Activated CD4-positive, CD25-positive, alpha-beta regulatory T cell treated with anti-CD3 and anti-CD28 coated beads, Interleukin-2, amount 50 U/mL, for 72 hours (primary cell): ENCODE results near the gene IFITM5.
"Not testable (repeated sequence)": the region's sequence is repeated elsewhere in the genome, so short reads cannot be mapped to it uniquely, and the experiment has no call there.

Experiments used
- DNase-seq: peaks from one replicate; pipeline ENCODE4 v3.0.0; 2021

Gene IFITM5

DNA sequence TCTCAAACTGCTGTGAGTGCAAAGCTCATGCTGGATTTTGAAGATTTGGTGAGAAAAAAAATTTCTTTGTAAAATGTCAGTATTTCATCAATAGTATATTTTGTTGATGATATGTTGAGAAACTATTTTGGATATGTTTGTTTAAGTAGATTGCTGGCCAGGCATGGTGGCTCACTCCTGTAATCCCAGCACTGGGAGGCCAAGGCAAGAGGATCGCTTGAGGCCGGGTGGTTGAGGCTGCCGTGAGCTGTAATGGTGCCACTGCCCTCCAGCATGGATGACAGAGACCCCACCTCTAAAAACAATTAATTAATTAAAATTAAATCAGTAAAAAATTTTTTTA is 28.2 kb upstream of the IFITM5 start:
- no peak for DNase-seq

DNA sequence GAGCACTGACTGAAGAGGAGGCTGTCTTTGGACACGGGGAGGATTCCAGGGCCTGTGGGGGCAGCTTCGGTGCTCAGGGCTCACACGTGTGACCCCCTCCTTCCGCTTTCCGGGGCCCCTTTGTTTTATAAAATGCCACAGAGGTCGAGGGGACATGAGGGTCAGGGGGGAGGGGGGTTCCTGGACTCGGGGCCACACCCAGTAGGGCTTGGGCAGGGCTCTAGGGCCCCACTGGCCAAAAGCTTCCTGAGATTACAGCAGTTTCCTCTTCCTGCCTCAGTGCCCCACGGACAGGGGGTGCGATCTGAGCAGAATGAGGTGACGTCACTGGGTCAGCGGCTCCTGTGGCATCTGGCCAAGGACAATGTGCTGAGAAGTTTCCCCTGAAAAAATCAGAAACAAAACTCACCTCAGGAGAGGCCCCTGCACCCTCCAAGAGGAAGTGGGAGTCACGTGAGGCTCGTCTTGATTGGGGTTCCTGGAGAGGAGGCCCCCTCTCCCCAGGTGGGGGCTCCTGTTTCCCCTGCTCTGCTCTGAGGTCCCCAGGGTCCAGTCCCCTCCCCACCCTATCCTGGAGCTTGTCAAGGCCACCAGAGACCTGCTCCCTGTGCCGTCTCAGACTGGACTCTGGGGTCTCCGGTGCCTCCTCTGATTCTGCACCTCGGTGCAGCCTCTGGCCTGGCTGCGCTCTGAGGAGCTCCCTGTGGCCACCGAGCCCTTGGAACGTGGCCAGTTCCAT is 27.7 kb upstream of the IFITM5 start:
- DNase-seq, result no peak

DNA sequence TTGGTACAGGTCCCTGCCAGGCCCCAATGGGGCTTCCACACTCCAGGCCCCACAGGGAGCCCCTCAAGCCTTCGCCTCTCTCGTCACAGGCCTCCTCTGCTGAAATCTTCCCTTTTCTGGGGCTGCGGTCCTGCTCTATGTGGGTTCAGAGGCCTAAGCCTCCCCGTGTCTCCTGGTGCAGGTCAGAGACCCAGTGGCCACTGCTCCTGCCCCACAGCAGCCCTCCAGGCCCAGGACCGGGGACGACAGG is 27.2 kb upstream of the IFITM5 start:
- DNase-seq, result no peak

DNA sequence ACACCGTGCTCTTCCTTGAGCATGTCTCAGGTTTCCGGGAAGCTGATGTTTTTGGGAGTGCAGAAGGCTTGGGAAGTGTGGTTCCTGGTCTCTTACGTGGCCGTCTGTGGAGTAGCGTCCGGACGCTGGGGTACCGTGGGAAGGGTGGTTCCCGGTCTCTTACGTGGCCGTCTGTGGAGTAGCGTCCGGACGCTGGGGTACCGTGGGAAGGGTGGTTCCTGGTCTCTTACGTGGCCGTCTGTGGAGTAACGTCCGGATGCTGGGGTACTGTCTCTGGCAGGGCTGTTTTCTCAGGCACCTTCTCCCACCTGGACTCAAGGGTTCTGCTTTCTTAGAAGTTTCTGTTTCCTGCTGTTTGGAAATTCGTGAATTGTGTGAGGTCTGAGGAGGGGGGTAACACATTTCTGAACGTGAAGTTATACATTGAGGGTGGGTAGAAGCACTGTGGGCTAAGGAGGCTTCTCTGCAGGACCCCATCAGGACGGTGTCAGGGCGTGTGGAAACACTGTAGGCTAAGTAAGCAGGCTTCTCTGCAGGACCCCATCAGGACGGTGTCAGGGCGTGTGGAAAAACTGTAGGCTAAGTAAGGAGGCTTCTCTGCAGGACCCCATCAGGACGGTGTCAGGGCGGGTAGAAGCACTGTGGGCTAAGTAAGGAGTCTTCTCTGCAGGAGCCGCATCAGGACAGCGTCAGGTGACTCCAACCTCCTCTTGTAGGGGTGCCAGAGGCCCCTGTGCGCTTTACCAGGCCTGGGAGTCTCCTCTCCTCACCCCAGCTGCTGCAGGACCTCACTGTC is 26.7 kb upstream of the IFITM5 start:
- no peak for DNase-seq

DNA sequence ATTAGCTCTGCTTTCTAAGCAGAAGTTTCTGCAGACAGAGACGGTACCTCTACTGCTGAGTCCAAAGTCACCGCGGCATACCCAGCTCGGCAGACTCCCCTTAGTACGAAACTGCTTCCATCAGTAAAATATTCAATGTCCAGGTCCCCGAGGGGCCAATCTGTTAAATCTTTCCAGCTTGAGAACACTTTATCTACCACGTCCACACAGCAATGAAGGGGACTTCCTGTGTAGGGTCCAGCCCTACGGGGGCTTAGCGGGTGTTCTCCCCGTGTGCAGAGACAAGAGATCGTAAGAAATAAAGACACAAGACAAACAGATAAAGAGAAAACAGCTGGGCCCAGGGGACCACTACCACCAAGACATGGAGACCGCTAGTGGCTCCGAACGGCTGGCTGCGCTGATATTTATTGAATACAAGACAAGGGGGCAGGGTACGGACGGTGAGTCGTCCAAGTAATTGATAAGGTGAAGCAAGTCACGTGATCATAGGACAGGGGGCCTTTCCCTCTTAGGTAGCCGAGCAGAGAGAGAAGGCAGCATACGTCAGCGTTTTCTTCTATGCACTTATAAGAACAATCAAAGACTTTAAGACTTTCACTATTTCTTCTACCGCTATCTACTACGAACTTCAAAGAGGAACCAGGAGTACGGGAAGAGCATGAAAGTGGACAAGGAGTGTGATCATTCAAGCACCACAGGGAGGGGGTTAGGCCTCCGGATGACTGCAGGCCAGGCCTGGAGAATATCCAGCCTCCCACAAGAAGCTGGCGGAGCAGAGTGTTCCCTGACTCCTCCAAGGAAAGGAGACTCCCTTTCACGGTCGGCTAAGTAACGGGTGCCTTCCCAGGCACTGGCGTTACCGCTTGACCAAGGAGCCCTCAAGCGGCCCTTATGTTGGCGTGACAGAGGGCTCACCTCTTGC is 25.5 kb upstream of the IFITM5 start:
- DNase-seq, result not testable (repeated sequence)

DNA sequence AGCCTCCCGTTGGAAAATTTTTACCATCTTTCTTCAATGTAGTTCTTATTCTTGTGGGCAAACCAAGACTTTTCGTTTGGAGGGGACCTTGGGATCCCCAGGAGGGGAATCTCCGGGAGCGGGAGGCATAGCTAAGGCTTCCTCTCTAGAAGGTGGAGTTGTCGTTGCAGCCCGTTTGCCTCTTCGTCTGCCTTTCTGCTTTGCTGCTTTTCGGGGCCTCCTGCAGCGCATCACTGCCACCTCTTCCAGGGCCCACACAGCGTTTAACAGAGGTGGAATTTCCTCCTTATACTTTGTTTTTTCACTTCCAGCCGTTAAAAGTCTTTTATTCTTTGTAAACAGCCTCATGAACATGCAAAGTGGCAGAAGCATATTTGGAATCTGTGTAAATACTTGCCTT is 24.8 kb upstream of the IFITM5 start:
- no peak for DNase-seq

DNA sequence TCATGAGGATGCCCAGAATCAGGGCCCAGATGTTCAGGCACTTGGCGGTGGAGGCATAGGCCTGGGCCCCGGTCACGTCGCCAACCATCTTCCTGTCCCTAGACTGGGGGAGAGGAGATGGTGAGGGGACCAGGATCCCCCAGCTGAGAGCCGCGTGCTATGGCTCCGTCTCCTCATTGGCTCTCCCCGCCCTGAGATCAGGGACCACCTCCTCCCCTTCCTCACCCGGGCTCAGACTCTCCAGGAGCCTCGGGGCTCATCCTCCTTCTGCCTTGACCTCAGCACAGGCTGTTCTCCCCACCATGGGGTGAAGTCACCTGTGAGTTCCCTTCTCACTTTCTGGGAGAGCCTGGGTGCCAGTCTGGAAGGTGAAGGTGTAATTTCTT is 20.6 kb upstream of the IFITM5 start:
- DNase-seq, result not testable (repeated sequence)

DNA sequence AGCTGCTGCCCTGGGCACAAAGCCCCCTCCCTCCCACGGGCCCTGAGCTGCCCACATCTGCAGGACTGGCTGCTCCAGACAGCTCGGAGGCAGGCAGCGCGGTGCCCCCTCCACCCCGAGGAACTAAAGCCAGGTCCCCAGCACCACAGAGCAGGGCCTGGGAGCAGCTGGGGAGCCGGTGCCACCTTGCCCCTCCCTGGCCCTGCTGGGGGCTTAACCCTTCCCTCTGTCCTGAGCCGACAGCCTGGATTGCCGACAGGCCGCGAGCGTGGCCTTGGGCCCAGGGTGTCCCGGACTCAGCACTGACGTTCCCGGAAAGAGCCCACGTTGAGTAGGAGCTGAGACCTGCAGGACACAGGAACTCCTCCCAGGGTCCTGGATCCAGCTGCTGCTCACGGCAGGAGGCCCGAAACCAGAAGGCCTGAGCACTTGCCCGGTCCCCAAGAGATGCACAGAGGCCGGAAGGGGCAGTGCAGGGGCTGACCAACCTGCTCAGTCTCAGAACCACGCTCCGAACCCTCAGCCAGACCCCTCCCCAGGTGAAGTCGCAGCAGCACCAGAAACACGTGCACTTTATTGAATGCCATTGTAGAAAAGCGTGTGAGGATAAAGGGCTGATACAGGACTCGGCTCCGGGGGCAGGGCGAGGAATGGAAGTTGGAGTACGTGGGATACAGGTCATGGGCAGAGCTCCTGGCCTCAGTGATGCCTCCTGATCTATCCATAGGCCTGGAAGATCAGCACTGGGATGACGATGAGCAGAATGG is 20.0 kb upstream of the IFITM5 start:
- DNase-seq, result peak; percentile 43

DNA sequence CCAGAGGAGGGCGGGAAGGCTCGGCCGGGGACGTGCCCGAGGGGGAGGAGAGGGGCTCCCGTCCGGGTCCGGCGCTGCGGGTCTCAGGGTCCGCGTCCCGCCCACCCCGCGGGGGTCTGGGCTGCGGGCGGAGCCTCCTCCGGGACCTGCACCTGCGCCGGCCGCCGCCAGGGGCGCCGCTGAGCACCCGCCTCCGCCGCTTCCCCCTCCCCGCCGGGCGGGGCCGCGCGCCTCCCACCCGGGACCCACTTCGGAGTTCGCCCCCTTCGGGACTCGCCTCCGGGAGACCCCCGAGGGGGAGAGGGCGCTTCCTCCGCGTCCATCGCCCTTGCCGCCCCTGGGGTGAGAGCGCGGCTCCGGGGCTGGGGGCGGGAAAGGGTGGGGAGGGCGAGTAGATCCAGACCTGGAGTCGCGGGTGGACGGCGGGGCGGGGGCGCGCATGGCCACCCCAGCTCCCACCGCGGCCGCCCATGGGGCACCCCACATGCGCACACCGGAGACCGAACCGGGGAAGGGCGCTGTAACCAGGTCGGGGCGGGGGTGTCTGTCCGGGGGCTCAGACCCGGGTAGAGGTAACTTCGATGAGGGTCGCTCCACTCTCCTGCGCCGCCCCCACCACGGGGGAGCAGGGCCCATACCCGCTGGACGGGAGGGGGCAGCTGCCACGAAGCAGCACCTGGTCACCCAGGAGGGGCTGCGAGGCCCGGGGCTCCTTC is 19.2 kb upstream of the IFITM5 start:
- not testable (repeated sequence) for DNase-seq

DNA sequence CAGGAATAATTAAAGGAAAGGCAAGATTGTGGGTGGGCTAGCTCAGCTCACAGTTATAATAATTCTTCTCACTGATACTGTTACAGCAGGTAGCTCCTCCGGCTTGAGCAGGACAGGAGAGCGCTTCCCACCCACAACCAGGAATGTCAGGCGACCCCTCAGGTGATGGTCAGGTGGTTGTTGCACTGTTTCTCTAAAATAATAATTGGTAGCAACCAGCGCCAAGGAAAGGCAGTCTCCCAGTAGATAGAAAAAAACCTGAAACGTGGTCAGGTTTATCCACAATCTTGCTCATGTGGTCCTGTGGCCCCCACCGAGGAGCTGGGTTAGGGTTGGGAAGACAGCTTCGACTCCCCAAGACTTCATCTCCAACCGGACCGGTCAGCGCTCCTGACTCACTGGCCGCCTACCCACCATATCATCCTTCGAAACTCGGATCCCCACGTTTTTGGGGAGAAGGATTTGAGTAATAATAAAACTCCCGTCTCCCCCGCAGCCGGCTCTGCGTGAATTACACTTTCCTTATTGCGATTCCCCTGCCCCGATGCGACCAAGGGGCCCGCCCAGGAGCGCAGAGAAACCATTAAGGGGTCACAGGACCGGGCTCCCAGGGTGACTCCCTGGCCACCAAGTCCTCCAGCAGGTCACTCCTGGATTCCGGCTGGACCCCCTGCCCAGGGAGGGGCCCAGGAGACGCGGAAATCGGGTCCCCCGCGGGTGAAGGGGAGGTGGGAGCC is 18.5 kb upstream of the IFITM5 start:
- DNase-seq, result peak; percentile 26

DNA sequence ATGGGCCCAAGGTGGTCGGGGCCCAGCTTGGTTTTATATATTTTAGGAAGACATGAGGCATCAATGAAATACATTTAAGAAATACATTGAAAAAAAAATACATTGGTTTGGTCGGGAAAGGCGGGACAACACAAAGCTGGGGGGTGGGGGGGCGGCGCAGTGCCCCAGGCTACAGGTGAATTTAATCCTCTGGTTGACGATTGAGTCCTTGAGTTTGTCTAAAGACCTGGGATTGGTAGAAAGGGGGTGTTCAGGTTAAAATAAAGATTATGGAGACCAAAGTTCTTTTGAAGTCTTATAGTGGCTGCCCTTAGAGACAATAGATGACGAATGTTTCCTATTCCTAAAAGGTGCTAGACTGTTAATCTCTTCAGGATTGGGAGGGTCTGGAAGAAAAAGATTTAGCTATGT is 17.6 kb upstream of the IFITM5 start:
- no peak for DNase-seq

DNA sequence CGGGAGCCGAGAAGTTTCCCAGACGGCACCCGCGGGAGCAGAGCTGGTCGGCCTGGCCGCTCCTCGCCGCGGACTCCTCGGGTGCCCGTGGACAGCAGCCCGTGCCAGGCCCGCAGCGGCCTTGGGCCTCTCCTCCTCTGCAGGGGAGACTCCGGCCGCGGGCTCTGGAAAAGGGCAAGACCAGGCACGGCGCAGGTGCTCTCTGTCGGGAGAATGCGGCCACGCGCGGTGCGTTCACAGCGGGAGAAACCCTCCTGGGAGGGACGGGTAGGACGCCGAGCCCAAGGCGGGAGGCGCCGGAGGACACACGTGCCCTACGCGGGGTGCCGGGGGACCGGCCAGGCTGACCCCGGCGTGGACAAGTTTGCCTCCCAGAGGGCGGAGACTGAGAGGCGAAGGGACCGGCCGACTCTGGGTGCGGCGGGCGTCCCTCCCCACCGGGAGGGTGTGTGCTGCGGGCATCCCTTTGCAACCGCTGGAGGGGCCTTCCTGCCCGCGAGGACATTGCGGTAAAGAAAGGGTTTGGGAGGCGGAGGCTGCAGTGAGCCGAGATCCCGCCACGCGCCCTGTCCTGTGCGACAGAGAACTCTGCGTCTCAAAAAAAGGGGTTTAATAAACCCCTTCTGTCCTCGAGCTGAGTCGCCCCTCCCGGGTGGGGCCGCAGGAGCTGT is 16.8 kb upstream of the IFITM5 start:
- DNase-seq, result peak; percentile 40

DNA sequence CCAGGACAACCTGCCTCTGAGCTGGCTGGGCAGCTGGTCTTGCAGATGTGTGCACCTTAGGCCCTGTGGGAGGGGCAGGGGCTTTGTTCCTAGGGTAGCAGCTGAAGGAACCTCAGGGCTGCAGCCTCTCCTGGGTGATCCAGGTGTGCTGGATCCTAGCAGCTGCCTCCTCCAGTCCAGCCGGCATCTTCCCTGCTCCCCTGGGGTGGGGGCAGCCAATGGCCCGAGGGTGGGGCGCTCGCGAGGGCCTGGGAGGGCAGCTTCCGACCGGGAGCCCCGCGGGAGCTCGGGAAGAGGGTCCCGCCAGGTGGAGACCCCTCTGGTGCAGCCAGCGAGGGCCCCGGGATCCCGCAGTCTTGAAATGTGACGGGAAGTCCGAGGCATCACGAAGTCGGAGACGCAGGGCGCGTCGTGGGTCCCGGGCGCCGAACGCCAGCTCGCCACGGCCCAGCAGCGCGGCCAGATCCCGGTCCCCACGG is 16.2 kb upstream of the IFITM5 start:
- no peak for DNase-seq

DNA sequence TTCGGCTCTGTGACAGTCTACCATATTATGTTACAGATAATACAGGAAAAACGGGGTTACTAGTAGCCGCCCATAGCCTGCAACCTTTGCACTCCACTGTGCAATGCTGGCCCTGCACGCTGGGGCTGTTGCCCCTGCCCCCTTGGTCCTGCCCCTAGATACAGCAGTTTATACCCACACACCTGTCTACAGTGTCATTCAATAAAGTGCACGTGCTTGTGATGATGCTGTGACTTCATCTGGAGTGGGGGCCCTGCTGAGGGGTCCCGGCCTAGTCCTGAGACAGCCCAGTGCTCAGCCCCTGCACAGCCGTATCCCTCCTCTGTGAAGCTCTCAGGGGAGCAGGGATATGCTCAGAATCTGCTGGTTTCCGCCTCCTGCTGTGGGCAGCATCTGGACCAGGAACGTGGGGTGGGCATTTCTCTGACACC is 15.7 kb upstream of the IFITM5 start:
- peak; percentile 34 for DNase-seq

DNA sequence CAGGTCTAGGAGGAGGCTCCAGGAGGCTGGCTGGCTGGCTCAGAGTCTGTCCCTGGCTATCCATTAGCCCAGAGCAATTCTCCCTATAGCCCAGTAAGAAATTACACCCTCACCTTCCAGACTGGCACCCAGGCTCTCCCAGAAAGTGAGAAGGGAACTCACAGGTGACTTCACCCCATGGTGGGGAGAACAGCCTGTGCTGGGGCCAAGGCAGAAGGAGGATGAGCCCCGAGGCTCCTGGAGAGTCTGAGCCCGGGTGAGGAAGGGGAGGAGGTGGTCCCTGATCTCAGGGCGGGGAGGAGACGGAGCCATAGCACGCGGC is 15.2 kb upstream of the IFITM5 start:
- not testable (repeated sequence) for DNase-seq

DNA sequence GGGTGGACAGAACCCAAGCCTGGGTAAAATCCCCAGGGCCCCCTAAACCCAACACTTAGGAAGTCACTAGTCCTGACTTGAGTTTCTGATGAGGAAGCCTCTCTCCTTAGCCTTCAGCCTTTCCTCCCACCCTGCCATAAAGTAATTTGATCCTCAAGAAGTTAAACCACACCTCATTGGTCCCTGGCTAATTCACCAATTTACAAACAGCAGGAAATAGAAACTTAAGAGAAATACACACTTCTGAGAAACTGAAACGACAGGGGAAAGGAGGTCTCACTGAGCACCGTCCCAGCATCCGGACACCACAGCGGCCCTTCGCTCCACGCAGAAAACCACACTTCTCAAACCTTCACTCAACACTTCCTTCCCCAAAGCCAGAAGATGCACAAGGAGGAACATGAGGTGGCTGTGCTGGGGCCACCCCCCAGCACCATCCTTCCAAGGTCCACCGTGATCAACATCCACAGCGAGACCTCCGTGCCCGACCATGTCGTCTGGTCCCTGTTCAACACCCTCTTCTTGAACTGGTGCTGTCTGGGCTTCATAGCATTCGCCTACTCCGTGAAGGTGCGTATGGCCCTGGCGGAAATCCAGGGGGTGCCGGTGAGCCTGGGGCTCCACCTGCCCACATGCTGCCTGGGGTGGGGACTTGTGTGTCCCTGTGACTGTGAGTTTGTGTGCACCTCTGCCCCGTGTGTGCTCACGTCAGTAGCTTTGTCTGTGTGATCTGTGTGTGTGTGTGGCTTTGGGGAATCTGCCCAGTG is 14.6 kb upstream of the IFITM5 start, which contains the start of gene IFITM1:
TSS of gene IFITM1 (plus strand) at position 254 of the 767 bp plus-strand sequence. CDS start at position 385, 131 bp downstream.
- peak; percentile 56 for DNase-seq

DNA sequence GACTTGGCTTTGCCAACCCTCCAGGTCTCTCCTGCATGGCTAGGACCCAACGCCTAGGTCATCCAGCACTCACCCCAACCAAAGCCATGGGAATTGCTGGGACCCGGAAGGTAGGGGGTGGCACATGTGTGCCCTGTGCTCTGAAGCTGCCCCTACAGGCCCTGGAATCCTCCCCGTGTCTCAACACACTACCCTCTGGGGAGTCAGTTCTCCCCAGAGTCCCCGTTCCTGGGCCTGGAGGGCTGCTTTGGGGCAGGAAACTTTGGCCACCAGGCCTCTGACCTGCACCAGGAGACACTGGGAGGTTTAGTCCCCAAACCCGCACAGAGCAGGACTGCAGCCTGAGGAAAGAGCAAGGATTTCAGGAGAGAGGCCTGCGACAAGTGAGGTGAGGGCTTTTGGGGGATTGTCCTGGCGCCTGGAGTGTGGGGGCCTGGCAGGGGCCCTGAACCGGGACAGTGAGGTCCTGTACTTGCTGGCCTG is 14.0 kb upstream of the IFITM5 start:
- peak; percentile 32 for DNase-seq

DNA sequence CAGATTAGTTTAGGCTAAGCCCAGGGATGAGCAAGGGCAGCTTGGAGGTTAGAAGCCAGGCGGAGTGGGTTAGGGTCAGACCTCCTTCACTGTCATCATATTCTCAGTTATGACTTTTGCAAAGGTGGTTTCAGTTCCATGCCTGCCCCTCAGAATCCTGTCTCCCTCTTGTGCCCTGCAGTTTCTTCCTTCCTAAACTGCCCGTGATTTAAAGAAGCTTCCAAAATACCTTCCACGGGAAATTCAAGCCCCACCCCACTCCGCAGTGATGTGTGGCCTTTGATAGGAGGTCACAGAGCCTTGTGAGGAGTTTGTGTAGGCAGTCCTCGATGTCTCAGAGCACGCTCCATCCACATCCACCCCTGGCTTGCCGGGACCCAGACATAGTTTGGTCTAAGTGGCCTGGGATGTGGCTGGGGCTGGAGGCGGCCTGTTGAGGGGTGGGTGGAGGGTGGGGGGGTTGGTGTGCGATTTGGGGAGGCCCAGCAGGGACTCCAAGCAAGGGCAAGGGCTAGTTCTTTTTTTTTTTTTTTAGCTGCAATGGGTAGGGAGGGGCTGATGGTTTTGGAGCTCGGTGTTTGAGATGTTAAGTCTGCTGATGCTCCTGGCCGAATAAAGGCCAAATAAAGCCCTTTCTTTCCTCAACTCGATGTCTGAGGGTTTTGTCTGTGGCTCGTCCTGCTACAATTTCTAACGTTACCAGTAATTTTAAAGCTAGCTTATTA is 12.9 kb upstream of the IFITM5 start:
- DNase-seq, result peak; percentile 36
